WI38 (cell line): ENCODE data around the gene OR4B1.
"Not testable (repeated sequence)": the region's sequence is repeated elsewhere in the genome, so short reads cannot be mapped to it uniquely, and the experiment has no call there.

Source experiments
- H3K4me3 ChIP-seq: 2 replicates; pipeline ENCODE4 v1.5.1; 2011; ENCODE audit warnings: low read depth, mild to moderate bottlenecking, control low read depth, low read length
- CTCF ChIP-seq: IDR thresholded peaks from 2 replicates; pipeline ENCODE4 v1.5.1; 2012; ENCODE audit warnings: low read depth, mild to moderate bottlenecking, control low read depth, low read length

Gene OR4B1

DNA sequence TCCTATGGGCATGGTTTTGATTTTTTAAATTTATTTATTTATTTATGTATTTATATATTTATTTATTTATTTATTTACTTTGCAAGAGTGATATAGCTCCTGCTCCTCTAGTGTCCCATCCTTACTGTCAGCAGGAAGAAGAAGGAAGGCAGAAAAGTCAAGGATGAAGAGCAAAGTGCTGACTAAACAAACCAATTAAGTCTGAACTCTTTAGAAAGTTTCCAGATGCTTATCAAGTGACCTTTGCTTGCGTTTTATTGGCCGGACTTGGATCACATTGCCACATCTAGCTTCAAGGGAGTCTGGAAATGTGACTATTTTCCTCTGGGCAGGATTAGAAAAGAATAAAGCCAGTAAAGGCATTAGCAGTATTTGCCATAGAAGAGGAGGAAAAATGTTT is 8.7 kb upstream of the OR4B1 start:
- no peak overlapping the region for H3K4me3 ChIP-seq
- no peak for TF ChIP-seq CTCF

- TF ChIP-seq CTCF = peak; percentile 50; the same call in 1 of the 2 replicates
Measured at GRCh38 chr11:48210052-48210451, 6.6 kb upstream of the OR4B1 start.

DNA sequence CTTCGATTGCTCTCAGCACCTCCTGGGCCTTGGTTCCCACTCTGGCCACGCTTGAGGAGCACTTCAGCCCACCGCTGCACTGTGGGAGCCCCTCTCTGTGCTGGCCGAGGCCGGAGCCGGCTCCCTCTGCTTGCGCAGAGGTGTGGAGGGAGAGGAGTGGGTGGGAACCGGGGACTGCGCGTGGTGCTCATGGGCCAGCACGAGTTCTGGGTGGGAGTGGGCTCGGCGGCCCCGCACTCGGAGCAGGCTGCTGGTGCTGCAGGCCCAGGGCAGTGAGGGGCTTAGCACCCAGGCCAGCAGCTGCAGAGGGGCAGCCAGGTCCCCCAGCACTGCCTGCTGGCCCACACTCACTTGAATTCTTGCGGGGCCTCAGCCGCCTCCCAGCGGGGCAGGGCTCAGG is 12.2 kb downstream of the OR4B1 start:
- no peak for TF ChIP-seq CTCF

More at GRCh38 chr11:48210052-48210451, 6.6 kb upstream of the OR4B1 start:
- H3K4me3 ChIP-seq = no peak overlapping the region

DNA sequence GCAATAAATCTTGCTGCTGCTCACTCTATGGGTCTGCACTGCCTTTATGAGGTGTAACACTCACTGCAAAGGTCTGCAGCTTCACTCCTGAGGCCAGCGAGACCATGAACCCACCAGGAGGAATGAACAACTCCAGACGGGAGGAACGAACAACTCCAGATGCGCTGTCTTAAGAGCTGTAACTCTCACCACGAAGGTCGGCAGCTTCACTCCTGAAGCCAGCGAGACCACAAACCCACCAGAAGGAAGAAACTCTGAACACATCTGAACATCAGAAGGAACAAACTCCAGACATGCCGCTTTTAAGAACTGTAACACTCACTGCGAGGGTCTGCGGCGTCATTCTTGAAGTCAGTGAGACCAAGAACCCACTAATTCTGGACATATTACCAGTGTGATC is 13.4 kb downstream of the OR4B1 start:
- H3K4me3 ChIP-seq = not testable (repeated sequence)

More for the DNA sequence above, 12.2 kb downstream of the OR4B1 start:
- H3K4me3 ChIP-seq = no peak overlapping the region

GRCh38 chr11:48237727-48238126 is 21.1 kb downstream of the OR4B1 start:
- H3K4me3 ChIP-seq = no peak overlapping the region
- no peak for TF ChIP-seq CTCF

DNA sequence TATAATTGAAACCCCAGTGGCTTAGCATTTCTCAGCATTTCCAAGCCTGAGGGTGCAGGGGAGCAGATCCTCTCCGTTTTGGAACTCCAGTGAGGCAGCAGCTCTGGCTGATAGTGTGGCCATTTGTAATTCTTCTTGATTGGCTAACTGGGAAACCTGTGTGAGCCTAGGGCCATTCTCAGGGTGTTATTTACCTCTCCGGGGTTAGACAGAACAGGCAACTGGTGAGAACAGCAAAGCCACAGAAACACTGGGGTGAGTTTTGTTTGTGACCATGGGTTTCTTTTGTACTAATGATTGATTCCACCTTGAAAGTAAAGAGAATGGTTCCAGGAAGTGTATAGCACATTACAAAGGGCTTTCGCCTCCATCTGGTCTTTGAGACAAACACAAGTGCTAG is 25.9 kb downstream of the OR4B1 start:
- TF ChIP-seq CTCF = no peak
- H3K4me3 ChIP-seq = no peak overlapping the region

GRCh38 chr11:48244804-48245203 is 28.2 kb downstream of the OR4B1 start, which contains the start of gene OR4X2:
Gene OR4X2, plus strand, starts transcription at chr11:48245104. Its CDS starts 0 bp downstream, at chr11:48245104.
- TF ChIP-seq CTCF = no peak
- no peak within 1 kb of the TSS for H3K4me3 ChIP-seq

DNA sequence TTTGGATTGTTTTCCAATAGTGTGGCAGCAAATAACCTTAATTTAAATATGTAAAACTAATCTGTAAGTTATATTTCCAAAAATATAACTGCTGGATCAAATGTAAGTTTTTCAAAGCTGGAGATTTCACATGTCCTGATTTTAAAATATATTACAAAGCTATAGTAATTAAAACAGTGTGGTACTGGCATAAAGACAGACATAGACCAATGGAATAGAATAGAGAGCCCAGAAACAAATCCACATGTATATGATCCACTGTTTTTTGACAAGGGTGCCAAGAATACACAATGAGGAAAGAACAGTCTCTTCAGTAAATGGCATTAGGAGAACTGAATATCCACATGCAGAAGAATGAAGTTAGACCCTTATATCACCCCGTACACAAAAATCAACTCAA is 32.3 kb downstream of the OR4B1 start:
- no peak overlapping the region for H3K4me3 ChIP-seq
- TF ChIP-seq CTCF = no peak
